Measurements from ENCODE around the gene ZMIZ1.

ZMIZ1 gene

DNA sequence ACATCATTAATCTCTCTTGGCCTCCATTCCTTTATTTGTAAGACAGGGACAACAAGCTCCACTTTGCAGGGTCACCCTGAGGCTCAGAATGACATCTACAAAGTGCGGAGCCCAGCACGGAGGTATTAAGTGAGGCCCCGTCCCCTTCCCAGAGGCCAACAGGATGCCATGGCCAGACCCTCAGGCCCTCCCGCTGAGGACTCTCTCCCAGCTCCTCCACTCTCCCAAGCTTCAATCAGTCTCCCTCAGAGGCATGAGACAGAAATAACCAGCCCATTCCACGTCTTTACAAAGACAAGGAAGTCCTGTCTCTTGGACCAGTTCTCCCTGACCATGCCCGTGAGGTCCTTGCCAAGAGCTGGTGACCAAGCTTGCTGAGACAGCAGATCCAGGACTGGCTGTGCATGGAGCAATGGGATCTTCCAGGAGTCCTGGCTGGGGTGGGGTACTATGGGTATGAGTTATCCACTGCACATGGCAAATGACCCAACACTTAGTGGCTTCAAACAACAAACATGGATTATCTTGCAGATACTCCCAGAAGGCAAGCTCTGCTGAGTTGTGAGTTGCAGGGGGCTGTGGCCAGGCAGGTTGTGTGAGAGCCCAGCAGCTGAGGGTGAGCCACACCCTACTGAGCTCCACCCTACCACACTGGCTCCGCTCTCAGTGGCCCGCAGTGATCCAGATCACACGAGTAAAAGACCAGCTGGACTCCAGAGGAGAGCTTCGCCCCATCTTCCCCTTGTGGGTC lies 274.2 kb downstream of the ZMIZ1 start:
- no peak for DNase-seq (ENCODE audit: low read depth)
- H3K4me3 ChIP-seq (ENCODE audit: low read depth, low read length), result no peak overlapping the region
- TF ChIP-seq MYC (IDR thresholded peaks at IDR 0.05; ENCODE audit: low read depth, low read length) (no peak), POLR2A (IDR thresholded peaks at IDR 0.05; ENCODE audit: extremely low read depth, insufficient read length) (no peak)
- TF ChIP-seq, protein P1, sequence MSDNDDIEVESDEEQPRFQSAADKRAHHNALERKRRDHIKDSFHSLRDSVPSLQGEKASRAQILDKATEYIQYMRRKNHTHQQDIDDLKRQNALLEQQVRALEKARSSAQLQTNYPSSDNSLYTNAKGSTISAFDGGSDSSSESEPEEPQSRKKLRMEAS (IDR thresholded peaks at IDR 0.05; ENCODE audit: low read depth, low read length), result no peak
- TF ChIP-seq, protein P2, sequence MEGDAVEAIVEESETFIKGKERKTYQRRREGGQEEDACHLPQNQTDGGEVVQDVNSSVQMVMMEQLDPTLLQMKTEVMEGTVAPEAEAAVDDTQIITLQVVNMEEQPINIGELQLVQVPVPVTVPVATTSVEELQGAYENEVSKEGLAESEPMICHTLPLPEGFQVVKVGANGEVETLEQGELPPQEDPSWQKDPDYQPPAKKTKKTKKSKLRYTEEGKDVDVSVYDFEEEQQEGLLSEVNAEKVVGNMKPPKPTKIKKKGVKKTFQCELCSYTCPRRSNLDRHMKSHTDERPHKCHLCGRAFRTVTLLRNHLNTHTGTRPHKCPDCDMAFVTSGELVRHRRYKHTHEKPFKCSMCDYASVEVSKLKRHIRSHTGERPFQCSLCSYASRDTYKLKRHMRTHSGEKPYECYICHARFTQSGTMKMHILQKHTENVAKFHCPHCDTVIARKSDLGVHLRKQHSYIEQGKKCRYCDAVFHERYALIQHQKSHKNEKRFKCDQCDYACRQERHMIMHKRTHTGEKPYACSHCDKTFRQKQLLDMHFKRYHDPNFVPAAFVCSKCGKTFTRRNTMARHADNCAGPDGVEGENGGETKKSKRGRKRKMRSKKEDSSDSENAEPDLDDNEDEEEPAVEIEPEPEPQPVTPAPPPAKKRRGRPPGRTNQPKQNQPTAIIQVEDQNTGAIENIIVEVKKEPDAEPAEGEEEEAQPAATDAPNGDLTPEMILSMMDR (IDR thresholded peaks at IDR 0.05; ENCODE audit: low read depth, low read length), result no peak

DNA sequence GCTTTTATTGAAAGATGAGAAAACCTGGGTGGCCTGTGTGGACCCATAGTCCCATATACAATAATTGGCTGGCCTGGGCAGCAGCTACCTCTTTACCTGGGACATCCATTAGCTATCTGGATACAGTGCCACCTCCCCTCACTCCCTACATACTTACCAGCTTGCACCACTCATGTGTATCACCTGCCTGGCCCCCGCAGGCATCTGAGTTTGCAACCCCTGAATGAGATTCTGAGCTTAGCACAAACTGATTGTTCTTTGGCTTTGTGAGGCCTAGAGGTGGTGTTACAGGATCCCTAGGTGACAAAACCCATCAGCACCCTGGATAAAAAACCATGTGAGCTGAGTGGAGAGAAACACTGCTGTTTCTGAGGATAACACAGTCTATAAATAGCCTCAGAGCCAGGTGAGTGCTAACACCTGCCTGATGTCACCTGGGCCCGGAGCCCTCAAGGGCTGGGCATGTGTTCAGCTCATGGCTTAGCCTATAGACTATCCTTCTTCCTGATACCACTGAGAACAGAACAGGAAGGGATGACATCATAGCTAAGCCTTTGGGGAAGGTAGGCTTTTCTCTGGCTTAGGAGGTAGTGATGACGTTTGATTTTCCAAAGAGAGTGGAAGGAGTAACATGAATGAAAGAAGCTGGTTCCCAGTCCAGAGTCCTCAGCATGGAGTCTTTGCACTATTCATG lies 275.9 kb downstream of the ZMIZ1 start:
- no peak overlapping the region for H3K4me3 ChIP-seq (ENCODE audit: low read depth, low read length)
- no peak for TF ChIP-seq MYC (IDR thresholded peaks at IDR 0.05; ENCODE audit: low read depth, low read length)
- TF ChIP-seq POLR2A (IDR thresholded peaks at IDR 0.05; ENCODE audit: extremely low read depth, insufficient read length), result no peak
- TF ChIP-seq, protein P1 (IDR thresholded peaks at IDR 0.05; ENCODE audit: low read depth, low read length), result no peak
- TF ChIP-seq, protein P2 (IDR thresholded peaks at IDR 0.05; ENCODE audit: low read depth, low read length), result no peak
- no peak for DNase-seq (ENCODE audit: low read depth)

DNA sequence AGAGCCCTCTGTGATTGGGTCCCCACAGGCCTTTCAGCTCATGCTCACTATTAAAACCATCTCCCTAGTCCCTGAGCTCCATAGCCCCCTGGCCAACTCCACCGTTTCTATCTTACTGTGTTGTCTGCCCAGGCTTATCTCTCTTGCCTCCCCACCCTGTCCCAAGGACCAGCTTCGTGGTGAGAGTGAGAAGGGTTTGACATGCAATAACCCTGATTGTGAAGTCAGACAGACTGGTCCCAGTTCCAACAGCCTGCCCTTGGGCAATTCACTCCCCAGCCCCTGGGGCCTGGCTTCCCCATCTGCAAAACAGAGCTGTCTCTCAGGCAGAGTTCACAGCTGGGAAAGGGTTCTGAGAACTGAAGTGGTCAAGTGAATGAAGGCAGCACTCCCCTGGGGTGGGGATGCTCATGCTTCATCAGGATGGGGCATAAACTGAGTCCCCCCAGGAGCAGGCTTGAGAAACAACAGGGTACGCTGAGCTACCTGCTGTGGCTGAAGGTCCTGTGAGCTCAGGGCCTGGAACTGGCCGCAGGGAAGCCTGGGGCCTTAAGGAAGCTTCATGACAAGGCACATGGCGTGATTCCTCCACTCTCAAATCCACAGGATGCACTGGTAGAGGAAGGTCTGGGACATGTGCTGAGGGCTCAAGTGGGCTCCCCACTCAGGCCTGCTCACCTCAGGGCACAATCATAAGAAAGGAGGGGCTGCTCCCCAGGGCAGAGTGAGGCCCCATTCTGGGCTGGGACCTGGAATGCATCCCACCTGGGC lies 276.7 kb downstream of the ZMIZ1 start:
- peak; percentile 76 for DNase-seq (ENCODE audit: low read depth)
- no peak overlapping the region for H3K4me3 ChIP-seq (ENCODE audit: low read depth, low read length)
- TF ChIP-seq MYC (IDR thresholded peaks at IDR 0.05; ENCODE audit: low read depth, low read length) (no peak), POLR2A (IDR thresholded peaks at IDR 0.05; ENCODE audit: extremely low read depth, insufficient read length) (no peak)
- TF ChIP-seq, protein P2 (IDR thresholded peaks at IDR 0.05; ENCODE audit: low read depth, low read length), result no peak
- TF ChIP-seq, protein P1 (IDR thresholded peaks at IDR 0.05; ENCODE audit: low read depth, low read length), result no peak

DNA sequence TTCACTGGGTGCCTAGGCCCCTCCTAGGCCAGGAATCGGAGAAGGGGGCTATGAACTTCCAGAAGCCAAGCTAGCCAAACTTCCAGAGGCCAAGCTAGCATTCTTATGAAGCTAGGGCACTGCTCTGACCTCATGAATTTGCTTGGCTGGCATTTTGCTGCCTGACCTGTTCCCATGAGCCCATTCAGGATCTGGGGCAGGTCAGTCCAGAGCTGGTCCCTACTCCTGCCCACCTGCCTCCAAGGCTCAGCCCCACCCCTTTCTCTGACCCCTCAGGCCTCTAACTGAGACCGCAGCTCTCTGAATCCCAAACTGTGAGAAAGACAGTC lies 277.2 kb downstream of the ZMIZ1 start:
- no peak for DNase-seq (ENCODE audit: low read depth)

More for the DNA sequence above, 277.2 kb downstream of the ZMIZ1 start:
- H3K4me3 ChIP-seq (ENCODE audit: low read depth, low read length), result no peak overlapping the region
- TF ChIP-seq, protein P1 (IDR thresholded peaks at IDR 0.05; ENCODE audit: low read depth, low read length), result no peak
- no peak for TF ChIP-seq MYC (IDR thresholded peaks at IDR 0.05; ENCODE audit: low read depth, low read length)
- TF ChIP-seq, protein P2 (IDR thresholded peaks at IDR 0.05; ENCODE audit: low read depth, low read length), result no peak
- no peak for TF ChIP-seq POLR2A (IDR thresholded peaks at IDR 0.05; ENCODE audit: extremely low read depth, insufficient read length)

Data from NB4 (cell line).